ENCODE measurements around the gene SEPTIN3.

GRCh38 chr22:41922328-41922727 lies 46.9 kb upstream of the SEPTIN3 start:
- TF ChIP-seq, protein P1, sequence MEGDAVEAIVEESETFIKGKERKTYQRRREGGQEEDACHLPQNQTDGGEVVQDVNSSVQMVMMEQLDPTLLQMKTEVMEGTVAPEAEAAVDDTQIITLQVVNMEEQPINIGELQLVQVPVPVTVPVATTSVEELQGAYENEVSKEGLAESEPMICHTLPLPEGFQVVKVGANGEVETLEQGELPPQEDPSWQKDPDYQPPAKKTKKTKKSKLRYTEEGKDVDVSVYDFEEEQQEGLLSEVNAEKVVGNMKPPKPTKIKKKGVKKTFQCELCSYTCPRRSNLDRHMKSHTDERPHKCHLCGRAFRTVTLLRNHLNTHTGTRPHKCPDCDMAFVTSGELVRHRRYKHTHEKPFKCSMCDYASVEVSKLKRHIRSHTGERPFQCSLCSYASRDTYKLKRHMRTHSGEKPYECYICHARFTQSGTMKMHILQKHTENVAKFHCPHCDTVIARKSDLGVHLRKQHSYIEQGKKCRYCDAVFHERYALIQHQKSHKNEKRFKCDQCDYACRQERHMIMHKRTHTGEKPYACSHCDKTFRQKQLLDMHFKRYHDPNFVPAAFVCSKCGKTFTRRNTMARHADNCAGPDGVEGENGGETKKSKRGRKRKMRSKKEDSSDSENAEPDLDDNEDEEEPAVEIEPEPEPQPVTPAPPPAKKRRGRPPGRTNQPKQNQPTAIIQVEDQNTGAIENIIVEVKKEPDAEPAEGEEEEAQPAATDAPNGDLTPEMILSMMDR (conservative IDR thresholded peaks at IDR 0.05), result no peak
- TF ChIP-seq EZH2 (IDR thresholded peaks at IDR 0.05; ENCODE audit: low read depth), result no peak
